DMS 273 treated with DMSO at 0.1 percent for 48 hours (cell line): Measurements from ENCODE around the gene EXTL2.
"Not testable (repeated sequence)": the region's sequence is repeated elsewhere in the genome, so short reads cannot be mapped to it uniquely, and the experiment has no call there.

ENCODE experiments used
- DNase-seq: peaks from one replicate; lab custom pipeline; 2025; lab: John Stamatoyannopoulos, UW

The EXTL2 gene, protein sequence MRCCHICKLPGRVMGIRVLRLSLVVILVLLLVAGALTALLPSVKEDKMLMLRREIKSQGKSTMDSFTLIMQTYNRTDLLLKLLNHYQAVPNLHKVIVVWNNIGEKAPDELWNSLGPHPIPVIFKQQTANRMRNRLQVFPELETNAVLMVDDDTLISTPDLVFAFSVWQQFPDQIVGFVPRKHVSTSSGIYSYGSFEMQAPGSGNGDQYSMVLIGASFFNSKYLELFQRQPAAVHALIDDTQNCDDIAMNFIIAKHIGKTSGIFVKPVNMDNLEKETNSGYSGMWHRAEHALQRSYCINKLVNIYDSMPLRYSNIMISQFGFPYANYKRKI

DNA sequence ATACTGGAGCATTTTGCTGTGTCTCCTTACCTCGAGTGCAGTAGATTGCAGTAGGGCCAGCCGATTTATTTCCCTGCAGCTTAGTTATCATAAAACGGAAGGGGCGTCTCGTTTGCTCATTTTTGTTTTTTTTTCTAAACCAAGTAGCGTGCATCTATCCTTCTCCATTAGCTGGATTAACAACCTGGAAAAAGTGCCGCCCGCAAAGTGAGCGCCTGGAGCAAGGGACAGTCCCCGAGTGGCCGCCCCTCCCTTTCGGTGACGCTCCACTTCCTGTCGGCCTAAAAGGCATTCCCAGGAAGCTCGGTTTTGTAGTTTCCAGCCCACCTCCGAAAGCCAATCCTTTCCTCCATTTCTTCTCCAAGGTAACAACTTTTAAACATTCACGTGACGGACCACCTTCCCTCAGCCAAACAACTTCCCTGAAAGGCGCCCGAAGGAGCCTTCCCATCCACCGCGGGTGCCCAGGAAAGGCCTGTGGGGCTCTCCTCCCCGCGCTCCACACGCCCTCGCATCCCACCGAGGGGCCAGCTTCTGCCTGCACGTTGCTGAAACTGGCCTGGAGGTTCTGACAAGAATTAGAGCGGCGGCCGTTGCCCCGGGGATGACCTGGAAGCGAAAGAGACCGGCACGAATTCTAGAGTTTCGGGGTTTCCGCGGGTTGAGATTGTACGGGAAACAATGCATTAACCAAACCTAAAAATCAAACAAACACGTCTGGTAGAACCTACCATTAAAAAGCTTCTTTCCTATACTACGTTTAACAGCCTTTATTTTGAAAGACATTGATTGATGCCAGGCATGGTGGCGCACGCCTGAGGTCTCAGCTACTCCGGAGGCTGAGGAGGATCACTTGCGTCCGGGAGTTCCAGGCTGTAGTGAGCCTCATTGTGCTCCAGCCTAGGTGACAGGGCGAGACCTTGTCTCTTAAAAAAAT, at the start of gene EXTL2:
TSS of gene EXTL2 (minus strand) at position 240 of the 937 bp plus-strand sequence. CDS start 6,085 bp downstream, outside the sequence.
- DNase-seq: peak; percentile 91

DNA sequence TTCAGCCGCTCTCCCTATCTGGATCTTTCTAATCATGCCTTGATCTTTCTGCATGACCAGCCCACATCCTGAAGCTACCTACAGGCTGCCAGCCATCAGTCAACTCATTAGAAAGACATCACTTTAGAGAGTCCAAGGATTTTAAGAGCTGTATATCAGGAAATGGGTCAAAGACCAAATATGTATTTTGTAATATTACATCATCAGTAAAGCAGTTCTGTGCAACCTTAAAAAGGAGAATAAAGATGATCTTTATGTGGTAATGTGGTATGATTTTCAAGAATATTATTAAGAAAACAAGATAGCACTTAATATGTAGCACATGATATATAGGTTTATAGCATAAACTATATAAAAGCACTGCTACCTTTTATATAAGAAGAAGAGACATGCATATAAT, 48.9 kb upstream of the EXTL2 start:
- DNase-seq: no peak

DNA sequence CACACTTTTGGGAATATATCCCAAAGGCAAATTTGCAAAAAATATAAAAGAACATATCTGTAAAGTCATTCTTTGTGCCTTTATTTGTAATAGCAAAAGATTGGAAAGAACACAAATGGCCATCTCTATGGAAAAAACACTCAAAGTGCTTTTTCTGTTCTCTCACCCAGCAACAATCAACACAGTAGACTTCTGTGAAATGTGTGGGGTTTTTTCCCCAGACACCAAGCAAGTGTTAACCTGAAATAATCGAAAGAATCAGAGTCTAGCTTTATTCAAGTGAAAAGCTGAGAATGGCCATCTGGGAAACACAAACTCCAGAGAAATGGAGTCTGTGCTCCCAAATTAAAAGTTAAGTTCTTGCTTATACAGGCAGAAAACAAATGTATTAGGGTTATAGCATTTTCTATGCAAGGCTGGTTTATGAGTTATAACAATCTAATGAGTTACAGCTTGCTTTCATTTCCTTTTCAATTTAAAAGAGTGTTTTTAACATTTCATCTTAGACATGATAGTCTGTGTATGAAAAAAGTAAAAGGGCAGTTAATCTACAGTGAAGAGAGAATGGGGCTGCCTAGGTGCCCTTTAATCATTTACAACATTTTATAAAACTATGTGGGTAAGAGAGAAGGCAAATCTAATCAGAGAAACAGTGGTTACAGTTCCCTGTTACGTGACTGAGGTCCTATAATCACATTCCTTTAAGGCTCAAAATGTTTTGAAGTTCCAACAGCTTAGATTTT, 47.8 kb upstream of the EXTL2 start:
- no peak for DNase-seq

DNA sequence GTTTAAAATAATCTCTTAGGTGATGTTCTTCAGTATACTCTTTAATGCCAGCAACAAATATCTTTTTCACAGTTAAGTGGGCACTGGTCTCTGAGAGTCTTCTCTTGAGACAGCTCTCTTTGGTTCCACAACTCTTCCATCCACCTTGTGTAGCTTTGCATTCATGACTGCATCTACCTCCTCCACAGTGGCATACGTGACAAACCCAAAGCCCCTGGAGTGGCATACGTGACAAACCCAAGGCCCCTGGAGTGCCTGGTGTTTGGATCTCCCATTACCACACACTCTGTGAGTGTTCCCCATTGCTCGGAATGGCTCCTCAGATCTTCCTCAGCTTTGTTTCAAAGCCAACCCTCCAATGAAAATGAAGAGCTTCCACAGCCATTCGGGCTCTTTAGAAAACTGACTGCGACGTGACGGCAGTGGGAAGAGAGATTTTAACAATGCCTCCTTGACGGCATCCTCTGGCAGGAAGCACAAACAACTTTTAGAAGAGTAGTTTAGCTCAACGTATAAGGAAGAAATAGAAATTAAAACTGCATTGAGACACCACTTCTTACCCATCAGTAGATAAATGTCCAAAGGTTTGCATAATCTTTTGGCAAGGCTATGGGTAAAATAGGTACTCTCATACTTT, 47.1 kb upstream of the EXTL2 start:
- DNase-seq: no peak

DNA sequence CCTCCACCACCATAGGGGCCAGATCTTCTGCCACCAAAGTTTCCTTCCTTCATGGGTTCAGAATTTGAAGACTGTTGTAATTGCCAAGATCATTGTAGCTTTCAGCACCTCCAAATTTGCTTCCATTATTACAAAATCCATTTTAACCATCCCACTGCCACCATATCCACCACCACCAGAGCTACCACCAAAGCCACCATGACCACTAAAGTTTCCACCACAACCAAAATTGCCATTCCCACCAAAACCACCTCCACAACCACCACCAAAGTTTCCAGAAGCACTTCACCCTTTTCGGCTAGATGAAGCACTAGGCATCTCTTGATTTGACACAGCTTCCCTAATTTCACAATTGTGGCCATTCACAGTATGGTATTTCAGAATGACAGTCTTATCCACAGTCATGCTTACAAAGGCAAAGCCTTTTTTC, 46.5 kb upstream of the EXTL2 start:
- DNase-seq: no peak

DNA sequence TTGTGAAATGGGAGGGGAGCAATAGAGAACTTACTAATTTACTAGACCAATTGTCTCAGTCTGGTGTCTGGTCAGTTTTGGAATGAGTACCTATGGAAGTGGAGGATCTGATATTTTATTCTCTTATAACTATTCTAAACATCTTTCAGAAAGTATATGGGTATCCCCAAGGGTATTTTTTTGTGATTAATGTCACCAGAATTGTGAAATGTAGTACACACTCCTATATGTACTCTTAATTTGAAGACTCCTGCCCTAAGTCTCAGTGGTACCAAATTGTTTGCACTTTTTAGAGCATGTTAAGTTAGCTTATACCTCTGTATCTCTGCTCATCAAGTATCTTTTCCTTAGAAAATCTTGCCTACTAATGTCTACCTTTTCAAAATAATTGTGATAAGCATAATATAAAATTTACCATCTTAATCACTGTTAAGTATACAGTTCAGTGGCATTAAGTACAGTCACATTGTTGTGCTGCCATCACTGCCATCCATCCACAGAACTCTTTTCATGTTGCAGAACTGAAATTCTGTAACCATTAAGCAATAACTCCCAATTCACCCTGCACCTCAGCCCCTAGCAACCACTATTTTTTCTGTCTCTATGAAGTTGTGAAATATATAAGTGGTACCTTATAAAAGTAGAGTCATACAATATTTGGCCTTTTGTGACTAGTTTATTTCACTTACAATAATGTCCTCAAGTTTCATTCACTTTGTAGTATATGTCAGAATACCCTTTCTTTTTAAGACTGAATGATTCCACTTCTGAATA, 41.7 kb upstream of the EXTL2 start:
- DNase-seq: no peak

DNA sequence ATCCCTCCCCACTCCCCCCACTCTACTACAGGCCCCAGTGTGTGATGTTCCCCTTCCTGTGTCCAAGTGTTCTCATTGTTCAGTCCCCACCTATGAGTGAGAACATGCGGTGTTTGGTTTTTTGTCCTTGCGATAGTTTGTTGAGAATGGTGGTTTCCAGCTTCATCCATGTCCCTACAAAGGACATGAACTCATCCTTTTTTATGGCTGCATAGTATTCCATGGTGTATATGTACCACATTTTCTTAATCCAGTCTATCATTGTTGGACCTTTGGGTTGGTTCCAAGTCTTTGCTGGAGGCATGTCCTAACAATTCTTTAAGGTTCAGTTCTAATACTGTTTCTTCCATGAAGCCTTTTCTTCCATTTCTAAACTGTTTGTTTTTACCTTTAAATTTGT, 38.9 kb upstream of the EXTL2 start:
- not testable (repeated sequence) for DNase-seq

DNA sequence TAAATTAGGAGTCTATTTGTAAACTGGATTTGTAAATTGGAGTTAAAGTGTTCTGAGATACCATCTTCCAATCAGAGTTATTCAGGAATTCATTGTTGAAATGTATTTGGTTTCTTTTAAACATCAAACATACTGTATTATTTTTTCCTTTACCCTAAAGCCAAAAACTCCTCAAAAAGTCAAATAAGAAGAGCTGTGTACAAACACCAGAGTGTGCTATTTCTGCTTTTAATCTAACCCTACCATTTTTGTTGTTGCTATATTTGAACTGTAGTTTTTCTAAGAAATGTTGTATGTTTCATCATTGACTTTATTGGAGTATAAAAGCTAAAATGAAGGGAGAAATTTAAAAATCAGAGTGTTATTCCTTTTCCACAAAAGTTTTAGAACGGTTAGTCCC, 37.1 kb upstream of the EXTL2 start:
- no peak for DNase-seq

DNA sequence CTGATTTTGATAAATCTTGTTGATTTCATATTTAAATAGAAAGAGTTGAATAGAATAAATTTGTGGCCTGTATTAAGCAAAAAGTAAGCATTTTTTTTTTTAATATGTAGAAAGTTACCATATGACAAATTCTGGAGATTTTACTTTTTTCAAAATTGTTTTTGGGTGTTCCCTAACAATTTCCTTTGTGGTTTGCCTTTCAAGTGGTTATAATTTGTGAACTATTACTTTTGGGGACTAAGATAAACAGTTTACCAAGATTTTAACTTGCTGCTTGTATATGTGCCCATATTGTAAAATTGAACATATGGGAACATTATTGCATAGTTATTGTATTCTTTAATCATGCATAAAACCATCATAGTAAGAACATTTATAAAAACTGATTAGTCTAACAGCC, 35.9 kb upstream of the EXTL2 start:
- DNase-seq: no peak

DNA sequence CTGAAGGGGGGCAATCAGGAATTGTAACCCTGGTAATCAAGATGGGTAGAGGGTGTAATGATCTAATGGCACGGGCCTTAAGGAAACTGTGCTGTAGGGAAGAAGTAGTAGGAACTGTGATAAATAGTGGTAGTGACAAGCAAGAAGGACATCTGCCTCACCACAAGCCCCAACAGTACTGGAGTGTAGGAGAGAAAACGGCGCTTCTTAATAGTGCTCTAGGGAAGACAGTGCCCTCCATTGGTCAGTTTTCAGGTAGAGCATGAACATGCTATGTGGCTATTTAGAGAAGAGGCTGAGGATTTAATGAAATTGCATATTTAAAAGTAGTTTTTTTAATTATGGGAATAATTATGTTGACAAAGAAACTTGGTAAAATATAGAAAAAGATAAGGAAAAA, 33.5 kb upstream of the EXTL2 start:
- no peak for DNase-seq

DNA sequence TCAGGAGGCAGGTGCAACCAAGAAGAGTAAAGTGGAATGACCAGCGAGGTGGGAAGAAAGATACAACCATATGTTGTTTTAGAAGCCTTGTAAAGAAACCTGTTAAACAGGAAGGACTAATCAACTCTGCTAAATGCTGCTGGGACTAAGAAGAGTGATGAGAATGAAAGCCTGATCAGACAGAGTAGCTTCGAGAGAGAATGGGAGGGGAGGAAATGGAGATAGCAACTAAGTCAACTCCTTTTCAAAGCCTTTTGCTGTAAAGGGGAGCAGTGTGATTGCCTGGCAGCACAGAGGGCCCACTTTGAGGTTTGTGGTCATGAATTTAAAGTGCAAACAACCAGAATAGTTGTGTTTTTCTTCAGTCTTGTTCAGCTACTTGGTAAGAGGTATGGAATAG, 32.6 kb upstream of the EXTL2 start:
- no peak for DNase-seq

DNA sequence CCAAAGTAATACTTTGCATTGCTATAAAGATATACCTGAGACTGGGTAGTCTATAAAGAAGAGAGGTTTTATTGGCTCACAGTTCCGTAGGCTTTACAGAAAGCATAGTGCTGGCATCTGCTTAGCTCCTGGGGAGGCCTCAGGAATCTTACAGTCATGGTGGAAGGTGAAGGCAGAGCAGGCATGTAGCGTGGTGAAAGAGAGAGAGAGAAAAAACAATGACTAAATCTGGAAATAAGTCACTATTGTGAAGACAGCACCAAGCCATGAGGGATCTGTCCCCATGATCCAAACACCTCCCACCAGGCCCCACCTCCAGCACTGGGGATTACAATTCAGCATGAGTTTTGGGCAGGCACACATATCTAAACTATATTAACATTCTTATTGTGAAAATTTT, 31.6 kb upstream of the EXTL2 start:
- DNase-seq: no peak

DNA sequence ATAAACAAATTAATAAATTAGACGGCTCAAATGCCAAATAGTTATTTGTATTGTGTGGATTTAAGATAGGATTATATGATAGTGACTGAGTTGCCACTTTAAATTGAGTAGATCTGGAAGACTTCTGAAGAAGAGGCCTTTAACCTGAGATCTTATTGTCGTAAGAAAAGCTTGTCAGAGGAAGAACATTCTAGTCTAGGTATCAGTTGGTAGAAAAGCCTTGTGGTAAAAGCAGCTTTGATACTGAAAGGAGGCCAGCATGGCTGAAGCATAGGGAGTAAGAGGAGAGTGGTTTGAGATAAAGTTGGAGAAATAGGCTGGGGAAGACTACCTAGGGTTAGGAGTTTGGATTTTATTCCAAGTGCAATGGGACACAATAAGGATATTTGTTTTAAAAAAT, 30.3 kb upstream of the EXTL2 start:
- no peak for DNase-seq

DNA sequence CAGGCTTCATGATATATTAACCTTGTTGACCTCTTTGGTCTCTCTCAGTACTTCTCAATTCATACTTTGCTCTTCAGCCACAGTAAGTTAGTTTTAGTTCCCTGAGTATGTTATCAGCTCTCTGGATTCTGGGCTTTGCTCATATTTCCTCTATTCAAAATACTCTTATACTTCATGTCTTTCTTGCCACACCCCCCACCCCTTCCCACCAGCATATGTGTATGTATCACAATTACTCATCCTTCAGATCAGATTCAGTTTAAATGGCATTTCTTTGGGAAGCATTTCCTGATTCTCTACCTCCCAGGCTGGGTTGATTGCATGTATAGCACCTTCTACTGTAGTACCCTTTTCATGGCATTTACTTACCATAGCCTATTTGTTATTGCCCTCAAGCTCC, 29.6 kb upstream of the EXTL2 start:
- no peak for DNase-seq

DNA sequence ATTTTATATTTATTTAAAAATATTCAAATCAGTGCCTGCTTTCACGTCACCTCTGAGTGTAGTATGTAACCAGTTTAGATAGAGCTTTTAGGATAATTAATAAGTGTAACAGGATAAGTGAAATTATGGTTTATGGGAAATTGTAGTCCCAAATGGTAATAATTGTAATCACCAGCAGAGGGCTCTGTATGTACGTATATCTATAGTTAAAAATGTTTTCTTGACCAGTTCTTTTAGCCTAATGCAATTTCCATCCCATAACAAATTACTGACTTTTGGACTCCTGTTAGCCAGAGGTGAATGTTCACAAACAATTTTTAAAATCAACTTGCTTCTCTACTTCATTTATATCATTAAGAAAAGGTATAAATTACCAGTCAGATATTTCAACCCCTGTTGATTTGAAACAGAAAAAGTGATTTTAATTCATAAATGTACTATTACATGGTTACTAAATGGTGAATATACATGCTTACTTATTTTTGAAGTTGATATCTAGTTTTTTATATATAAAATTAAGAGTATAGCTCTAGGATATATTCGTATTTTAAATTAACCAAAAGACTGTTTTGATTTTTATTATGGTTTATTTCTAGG, 26.6 kb upstream of the EXTL2 start:
- no peak for DNase-seq

DNA sequence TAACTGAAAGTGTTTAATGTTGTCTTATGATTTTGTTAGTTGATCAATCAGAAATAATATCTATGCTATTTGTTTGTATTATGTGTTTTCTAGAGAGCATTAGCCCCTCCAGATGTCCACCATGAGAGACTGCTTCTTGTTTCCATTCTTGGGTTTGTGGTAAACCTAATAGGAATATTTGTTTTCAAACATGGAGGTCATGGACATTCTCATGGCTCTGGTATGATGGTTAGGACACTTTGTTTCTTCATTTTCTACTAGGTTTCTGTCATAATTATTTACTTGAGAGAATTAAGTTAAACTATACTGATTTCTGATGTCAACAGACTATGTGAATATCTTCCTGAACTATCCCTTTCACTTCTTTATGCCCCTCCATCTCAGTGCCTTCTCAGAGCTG, 17.4 kb upstream of the EXTL2 start:
- no peak for DNase-seq

DNA sequence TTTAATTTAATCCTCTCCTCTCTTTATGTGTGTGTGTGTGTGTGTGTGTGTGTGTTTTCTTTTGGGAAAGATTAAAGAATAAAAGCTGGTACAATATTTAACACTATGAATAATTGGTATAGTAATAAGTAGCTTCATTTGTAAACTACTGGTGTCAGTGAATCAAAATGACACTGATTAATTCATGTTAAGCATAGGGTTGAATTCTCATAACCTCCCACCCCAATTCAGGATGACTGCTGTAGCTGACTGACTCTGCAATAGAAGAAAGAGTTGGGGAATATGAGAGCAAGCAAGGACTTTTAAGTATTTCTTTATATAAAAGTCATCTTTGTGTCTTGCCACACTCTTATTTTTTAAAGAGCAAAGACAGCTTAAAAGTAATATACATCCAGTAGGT, 14.4 kb upstream of the EXTL2 start:
- DNase-seq: no peak

DNA sequence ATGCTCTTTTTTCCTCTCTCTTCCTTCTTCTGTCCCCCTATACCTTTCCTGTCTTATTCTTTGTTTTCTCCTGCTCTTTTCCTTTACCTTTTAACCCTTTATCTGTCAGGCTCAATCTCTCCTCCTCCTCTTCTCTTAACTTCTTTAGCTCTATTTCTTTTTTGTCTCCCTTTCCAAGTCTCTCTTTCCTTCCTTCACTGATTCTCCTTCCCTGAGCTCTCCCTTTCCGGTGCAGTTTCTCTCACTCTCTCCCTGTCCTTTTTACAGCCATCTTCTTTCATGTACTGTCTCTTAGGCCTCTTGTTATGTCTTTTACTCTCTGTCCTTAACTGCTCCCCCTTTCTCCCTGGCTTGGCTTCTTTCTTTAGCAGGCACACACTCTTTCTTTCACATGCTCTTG, 13.2 kb upstream of the EXTL2 start:
- DNase-seq: no peak

DNA sequence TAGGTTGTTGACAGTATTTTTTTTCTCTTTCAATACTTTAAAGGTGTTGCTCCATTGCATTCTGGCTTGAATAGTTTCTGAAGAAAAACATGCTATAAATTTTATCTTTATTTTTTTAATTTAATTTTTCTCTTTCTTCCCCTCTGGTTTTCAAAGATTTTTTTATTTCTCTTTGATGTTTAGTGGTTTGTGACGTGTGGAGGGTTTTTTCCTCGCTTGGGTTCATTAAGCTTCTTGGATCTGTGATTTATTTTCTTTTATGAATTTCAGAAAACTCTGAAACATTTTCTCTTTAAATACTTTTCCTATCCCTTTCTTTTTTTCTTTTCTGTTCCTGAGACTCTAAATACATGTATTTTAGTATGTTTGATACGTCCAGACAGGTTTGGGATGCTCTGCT, 10.5 kb upstream of the EXTL2 start:
- DNase-seq: no peak

DNA sequence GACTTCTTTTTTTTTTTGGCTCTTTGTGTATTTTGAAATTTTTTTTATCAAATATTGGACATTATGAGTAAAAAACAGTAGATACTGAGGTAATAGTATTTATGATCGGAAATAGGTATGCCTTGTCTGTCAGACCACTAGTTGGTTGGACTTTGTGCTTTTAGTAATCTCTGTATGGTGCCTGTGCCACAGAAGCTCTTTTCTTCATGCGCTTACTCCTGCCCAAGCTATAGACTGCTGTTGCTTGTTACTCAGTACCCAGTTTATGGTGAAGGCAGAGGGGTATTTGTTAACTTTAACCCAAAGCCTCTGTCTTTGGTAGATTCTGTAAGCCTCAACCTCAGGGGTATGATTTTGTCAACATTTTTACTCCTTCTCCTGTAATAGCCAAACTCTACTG, 9.9 kb upstream of the EXTL2 start:
- no peak for DNase-seq

DNA sequence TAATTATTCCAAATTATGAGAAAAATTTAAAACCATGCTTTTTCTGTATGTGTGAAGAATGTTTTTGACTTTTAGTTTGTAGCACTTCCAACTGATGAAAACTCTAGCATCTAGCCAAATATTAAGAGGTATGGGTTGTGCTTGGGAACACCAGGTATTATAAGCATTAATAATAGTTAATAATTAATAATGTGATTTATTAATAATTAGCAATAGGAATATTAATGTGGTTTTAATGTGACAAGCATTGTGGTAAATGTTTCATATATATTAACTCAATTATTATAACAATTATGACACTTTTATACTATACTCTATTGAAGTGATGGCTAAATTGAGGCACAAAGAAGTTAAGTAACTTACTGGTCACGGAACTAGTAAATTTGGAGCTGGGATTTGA, 9.1 kb upstream of the EXTL2 start:
- DNase-seq: no peak
